SH-SY5Y (cell line): ENCODE measurements around the gene KCNAB2.

ENCODE experiments used
- GATA2 ChIP-seq: IDR thresholded peaks from 2 replicates; pipeline ENCODE4 v1.6.1; 2011; ENCODE audit warnings: mild to moderate bottlenecking, low read depth, low read length
- GATA3 ChIP-seq: IDR thresholded peaks from 2 replicates; pipeline ENCODE4 v1.6.1; 2011; ENCODE audit warnings: low read depth, mild to moderate bottlenecking, low read length, moderate library complexity

DNA sequence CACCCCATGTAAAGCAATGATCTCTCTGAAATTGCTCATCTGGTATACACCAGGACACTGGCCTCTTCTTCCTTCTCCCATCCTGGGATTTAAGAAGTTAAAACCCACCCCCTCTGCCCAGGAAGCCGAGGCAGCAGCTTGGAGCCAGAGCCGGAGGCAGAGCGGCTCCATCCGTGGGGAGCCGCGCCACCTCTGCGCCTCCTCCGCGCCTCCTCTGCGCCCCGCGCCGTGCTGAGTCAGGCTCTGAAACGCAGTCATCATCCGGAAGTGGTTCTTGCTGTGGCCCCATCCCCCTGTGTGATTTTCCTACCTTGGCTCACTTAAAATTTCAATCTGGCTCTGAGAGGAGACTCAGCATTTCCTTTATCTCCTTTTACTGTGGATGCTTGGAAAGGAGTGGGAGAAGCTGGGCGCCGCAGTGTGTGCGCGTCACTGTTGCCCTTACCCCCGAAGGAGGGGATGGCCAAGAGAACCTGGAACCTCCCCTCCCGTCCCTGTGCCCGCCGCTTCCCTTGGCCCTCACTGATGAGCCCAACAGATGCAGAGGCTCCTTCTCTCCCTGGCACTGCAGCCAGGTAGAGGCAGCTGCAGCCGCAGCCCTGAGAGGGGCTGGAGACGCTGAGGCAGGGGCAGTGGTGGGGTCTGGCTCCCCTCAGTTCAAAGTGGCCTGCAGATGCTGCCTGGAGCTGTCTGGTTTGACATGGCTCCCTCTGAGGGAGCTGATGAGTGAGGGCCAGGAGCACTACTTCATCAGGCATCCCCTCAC lies 38.2 kb upstream of the KCNAB2 start:
- TF ChIP-seq GATA2 (no peak), GATA3 (no peak)
